Body of pancreas (tissue), 4 donors: ENCODE data around the gene ASGR1.

ENCODE experiments used
- POLR2A ChIP-seq, 3 donors: fragments of 450-650 bp; IDR thresholded peaks; one replicate each; pipeline ENCODE4 v1.6.1; 2016; ENCODE audit warnings: antibody characterized with exemption in 3 of 3, mild to moderate bottlenecking in 2 of 3
- TF ChIP-seq, protein P1 (sequence below), 7 experiments: fragments of 450-650 bp in 4 of 7; fragments of 200-600 bp in 3 of 7; sonication (generic) in 3 of 7; IDR thresholded peaks; one replicate each; pipeline ENCODE4 v1.5.1; 2016 to 2019; ENCODE audit warnings: antibody characterized with exemption in 7 of 7

DNA sequence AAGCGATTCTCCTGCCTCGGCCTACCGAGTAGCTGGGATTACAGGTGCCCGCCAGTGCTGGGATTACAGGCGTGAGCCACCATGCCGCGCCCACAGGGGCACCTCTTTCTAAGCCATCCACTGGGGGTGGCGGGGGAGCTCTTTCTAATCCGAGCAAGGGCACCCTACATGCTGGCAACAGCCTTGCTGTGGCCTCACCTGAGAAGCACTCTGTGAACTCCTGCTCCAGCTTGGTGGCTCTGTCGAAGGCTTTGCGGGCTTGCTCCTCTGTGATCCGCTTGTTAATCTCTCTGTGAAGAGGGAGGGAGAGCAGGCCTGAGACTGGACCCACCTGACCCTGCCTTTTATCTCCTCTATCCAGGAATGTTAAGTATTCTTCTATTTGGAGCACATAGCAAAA is 11.9 kb upstream of the ASGR1 start:
- TF ChIP-seq, protein P1, sequence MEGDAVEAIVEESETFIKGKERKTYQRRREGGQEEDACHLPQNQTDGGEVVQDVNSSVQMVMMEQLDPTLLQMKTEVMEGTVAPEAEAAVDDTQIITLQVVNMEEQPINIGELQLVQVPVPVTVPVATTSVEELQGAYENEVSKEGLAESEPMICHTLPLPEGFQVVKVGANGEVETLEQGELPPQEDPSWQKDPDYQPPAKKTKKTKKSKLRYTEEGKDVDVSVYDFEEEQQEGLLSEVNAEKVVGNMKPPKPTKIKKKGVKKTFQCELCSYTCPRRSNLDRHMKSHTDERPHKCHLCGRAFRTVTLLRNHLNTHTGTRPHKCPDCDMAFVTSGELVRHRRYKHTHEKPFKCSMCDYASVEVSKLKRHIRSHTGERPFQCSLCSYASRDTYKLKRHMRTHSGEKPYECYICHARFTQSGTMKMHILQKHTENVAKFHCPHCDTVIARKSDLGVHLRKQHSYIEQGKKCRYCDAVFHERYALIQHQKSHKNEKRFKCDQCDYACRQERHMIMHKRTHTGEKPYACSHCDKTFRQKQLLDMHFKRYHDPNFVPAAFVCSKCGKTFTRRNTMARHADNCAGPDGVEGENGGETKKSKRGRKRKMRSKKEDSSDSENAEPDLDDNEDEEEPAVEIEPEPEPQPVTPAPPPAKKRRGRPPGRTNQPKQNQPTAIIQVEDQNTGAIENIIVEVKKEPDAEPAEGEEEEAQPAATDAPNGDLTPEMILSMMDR (IDR thresholded peaks at IDR 0.05), result no peak
- no peak for TF ChIP-seq POLR2A (IDR thresholded peaks at IDR 0.05)
